SK-N-SH treated with all-trans-retinoic acid at 6 μM for 48 hours (cell line): Measurements from ENCODE around the gene TMEM30A.

Experiments used
- RARB ChIP-seq: fragments of 250-450 bp; sonication (Bioruptor Pico); IDR thresholded peaks from 2 replicates; pipeline ENCODE4 v1.8.0; 2021; ENCODE audit warnings: mild to moderate bottlenecking, moderate library complexity
- TF ChIP-seq, protein P1 (sequence below): fragments of 250-450 bp; sonication (Bioruptor Pico); IDR thresholded peaks from 2 replicates; pipeline ENCODE4 v1.5.1; 2020; ENCODE audit warnings: low read depth, mild to moderate bottlenecking, moderate library complexity

DNA sequence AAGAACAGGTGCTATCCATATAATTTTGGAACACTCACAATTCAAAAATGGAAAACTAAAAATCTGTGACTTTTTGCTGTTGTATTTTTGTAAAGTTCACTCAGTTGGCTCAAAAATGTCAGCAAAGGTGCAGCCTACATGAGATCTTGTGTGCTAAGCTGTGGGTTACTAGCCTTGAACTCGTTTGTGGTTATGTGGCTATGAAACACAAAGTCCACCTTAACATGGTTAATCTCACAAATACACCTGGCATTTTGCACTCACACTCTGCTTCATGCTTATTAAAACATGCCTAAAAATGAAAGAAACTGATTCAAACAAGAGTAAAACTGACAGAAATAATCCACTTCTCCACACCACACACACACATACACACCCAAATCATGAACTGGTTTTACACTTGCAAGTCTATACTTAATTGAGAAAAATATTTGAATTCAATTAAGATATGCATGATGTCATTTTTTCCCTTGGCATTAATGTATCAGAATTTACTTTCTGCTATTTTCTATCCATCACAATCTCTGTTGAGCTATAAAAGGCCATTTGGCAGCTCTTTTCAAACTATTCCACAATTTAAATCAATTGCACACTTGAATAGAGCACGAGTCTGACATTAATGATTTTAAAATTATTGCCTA lies 22.9 kb upstream of the TMEM30A start:
- TF ChIP-seq, protein P1, sequence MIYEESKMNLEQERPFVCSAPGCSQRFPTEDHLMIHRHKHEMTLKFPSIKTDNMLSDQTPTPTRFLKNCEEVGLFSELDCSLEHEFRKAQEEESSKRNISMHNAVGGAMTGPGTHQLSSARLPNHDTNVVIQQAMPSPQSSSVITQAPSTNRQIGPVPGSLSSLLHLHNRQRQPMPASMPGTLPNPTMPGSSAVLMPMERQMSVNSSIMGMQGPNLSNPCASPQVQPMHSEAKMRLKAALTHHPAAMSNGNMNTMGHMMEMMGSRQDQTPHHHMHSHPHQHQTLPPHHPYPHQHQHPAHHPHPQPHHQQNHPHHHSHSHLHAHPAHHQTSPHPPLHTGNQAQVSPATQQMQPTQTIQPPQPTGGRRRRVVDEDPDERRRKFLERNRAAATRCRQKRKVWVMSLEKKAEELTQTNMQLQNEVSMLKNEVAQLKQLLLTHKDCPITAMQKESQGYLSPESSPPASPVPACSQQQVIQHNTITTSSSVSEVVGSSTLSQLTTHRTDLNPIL (CRISPR knock-in tag) = no peak
- no peak for TF ChIP-seq RARB (CRISPR knock-in tag)
